ENCODE measurements around the gene PNKD.

Gene PNKD, protein sequence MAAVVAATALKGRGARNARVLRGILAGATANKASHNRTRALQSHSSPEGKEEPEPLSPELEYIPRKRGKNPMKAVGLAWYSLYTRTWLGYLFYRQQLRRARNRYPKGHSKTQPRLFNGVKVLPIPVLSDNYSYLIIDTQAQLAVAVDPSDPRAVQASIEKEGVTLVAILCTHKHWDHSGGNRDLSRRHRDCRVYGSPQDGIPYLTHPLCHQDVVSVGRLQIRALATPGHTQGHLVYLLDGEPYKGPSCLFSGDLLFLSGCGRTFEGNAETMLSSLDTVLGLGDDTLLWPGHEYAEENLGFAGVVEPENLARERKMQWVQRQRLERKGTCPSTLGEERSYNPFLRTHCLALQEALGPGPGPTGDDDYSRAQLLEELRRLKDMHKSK

DNA sequence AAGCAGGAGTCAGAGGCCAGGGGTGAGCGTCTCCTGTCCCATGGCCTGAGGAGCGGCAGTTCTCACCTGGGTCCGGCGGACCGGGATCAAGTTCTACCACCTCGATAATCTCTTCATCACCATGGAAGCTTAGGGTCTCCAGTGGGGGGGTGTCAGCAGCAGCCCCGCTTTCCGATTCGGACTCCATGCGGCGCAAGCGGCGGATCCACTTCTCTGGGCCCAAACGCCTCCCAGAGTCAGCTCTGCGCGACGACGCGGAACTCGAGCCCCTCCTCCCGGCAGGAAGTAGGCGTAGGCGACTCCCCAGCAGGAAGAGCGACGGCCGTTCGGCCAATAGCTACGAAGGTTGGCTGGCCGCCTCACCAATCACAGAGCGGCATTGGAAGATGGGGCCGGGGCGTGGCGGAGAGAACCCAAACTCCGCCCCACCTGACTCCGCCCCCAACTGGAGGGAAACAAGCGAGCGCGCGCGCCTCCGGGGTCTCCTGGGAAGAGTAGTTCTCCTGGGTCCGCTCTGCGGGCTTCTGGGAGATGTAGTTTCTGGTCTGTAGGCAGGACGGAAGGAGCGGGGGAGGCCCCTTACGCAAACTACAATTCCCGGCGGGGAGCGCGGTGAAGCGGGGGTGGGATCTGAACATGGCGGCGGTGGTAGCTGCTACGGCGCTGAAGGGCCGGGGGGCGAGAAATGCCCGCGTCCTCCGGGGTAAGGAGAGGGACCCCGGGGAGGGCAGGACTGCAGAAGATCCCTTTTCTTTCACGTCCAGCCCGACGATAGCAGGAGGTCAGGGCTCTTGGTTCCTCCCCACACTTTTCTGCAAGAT, at the start of gene PNKD, which contains the start of gene AAMP:
Gene PNKD, plus strand, starts transcription at position 620 of the 821 bp plus-strand sequence. Its CDS starts 17 bp downstream, at position 637.
Gene AAMP, minus strand, starts transcription at position 238 of the 821 bp plus-strand sequence. Its CDS starts 51 bp downstream, at position 187.
- peak; percentile 99 for DNase-seq (ENCODE audit: low spot score)

DNA sequence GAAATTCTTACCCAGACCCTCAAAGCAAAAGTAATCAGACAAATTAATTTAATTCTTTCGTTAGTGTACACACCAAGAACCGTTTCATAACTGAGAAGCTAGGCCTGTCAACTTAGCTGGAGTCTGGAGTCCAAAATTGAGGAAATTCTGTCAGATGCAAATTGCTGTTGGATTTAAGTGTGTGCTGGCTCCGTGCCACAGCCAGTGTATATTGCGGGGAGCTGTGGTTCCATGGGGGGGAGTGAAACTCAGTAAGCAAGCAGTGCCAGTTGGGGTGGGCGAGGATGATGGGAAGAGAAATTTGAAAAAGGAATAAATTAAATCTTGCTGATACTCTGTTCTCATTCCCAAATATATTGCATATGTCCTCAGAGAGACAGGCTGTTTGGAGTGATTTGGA, 49.3 kb upstream of the PNKD start:
- no peak for DNase-seq (ENCODE audit: low spot score)

DNA sequence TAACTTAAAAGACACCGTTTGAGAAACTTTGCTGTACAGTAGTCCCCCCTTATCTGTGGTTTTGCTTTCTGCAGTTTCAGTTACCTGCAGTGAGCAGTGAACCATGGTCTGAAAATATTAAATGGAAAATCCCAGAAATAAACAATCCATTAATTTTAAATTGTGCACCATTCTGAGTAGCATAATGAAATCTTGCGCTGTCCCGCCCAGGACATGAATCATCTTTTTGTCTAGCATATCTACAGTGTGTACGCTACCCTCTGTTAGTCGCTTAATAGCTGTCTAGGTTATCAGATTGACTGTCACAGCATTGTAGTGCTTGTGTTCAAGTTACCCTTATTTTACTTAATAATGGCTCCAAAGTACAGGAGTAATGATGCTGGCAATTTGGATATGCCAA, 47.3 kb upstream of the PNKD start:
- no peak for DNase-seq (ENCODE audit: low spot score)

DNA sequence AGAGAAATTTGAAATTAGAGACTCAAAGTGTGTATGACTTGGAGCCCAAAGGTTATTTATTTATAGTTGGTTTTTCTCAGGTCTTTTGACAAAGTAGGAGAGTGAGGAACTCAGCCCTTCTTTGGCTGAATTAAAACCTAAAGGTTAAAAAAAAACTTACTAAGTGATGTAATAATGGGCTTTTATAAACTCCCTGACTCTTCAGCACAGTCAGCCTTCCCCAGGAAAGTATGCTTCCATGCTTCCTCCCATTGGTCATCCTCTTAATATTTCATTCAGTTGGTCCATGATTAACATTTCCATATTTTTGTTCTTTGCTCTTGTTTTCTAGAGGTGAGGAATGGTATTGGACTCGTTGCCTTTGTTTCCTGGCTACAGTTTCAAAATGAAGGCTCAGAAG, 46.1 kb upstream of the PNKD start:
- DNase-seq (ENCODE audit: low spot score), result no peak

DNA sequence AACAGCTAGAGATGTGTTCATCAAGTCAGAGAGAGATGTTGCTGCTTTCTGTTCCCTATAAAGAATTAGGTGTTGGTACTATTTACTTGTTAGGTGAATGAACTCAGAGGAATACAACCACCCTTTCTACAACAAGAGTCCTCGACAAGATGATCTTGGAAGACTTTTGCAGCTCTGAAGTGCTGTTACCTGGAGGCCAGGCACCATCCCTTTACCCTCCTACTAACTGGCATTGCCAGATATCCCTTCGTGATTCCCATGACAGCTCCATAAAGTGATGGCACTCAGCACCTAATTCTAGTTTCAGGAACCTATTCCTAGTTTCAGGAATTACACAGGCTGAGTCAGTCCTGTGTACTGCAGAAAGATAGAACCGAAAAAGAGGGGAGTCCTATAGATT, 43.4 kb upstream of the PNKD start:
- DNase-seq (ENCODE audit: low spot score), result no peak

DNA sequence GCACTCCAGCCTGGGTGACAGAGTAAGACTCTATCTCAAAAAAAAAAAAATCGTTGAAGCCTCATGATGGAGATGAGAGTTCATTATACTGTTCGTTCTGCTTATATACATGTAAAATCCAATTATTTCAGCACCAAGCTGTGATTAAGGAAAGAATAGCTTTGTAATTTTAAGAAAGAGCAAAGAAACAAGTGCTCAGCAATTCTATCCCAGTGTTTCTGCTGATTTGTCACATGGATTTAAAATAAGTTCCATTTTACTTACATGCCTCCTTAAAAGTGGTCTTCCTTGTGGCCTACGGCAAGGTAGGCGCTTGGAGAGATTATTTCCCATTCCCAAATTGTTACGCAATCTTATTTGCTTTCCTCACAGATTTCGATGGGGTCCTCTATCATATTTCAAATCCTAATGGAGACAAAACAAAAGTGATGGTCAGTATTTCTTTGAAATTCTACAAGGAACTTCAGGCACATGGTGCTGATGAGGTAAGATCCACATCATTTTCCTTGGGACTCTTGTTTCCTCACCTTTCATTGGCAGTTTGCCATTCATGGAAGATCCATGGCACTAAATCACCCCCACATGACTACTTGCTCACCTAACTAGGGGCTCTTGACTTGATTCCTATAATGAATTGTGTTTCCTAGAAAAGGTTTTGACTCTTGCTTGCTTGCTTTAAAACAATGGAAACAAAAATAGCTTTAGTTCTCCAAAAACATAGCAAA, 41.8 kb upstream of the PNKD start:
- DNase-seq (ENCODE audit: low spot score), result no peak

DNA sequence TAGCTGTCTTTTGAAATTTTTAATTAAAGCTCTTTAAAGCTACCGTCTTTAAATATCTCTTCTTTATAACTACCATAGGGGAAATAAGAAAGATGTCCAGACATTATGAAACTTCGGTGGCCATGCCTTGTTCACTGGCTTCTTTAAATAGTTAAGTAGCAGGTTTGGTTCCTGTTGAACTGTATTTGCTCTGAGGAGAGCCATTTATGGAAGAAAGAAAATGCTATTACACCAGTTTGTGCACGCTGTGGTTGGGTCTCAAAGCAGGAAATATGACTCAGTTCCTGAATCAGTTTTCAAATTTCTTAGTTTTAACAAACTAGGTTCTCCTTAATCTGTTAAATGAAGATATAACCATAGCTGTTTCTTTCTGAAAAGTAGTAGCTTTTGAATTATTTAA, 41.1 kb upstream of the PNKD start:
- no peak for DNase-seq (ENCODE audit: low spot score)

DNA sequence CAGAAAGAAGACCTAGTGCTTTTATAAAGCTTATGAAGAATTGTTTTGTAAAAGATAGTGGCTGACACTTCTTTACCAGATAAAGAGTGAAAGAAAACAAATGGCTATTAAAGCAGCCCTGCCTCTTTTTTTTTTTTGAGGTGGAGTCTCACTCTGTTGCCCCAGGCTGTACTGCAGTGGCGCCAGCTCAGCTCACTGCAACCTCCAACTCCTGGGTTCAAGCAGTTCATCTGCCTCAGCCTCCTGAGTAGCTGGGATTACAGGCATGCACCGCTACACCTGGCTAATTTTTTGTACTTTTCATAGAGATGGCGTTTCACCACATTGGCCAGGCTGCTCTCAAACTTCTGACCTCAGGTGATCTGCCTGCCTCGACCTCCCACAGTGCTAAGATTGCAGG, 40.5 kb upstream of the PNKD start:
- DNase-seq (ENCODE audit: low spot score), result no peak

DNA sequence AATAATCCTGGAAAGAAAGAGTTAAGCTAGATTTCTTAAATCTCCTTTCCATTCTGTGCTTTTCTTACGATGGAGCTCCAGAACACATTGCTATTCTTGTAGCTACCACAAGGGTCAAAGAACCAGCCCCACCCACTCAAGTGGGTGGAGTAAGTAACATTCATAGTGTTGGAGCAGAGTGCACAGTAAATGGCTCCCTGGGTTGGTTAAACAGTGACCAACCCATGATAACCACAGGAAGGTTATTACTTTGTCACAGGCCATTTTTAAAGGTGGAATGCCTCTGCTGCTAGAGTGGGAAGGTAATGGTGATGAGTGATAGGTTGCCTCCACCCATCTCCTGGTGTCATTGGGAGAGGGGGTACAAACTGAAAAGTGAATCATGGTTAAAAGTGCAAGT, 39.4 kb upstream of the PNKD start:
- DNase-seq (ENCODE audit: low spot score), result peak; percentile 55

DNA sequence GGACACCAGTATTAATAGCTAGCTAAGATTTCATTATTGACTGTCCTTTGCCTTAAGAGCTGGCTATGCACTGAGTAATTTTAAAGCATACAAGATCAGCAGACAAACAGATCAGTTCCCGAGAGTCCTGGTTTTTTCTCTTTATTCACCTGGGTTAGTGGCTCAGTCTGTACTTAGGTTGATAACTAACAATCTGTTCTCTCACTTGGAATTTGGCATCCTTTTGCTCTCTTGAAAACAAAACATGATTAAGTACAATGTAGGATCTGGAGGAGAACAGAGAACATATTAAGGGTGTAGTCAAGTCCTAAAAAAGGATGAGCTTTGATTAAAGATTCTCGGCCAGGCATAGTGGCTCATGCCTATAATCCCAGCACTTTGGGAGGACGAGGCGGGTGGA, 36.8 kb upstream of the PNKD start:
- DNase-seq (ENCODE audit: low spot score), result no peak

DNA sequence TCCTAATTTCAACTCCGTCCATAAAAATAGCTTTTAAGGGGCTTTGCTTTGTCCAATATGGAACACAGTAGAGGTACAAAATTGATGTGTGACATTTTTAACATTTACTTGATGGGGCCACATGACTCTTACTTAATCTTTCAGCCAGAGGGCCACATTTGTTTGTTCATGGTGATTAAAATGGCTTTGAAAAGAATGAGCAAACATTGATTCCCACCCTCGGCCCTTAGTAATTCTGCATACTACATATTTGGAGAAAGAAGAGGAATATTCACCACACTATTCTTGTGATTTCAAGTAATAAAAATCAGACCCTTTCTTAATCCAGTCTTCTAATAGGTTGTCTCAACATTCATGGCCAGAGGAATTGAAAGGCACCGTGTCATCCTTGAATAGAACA, 35.8 kb upstream of the PNKD start:
- no peak for DNase-seq (ENCODE audit: low spot score)

DNA sequence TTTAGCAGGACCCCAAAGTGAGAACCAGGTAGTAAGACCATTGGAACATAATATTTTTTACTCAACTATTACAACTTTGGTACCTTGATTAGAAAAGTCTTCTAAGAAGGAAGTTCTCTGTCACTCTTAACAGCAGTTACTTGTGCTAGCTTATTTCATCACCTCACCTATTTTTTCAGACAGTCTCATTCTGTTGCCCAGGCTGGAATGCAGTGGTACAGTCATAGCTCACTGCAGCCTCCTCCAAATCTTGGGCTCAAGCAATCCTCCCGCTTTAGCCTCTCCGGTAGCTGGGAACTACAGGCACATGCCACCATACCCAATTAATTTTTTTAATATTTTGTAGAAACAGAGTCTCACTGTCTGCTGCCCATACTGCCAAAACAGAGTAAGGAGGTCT, 35.3 kb upstream of the PNKD start:
- no peak for DNase-seq (ENCODE audit: low spot score)

DNA sequence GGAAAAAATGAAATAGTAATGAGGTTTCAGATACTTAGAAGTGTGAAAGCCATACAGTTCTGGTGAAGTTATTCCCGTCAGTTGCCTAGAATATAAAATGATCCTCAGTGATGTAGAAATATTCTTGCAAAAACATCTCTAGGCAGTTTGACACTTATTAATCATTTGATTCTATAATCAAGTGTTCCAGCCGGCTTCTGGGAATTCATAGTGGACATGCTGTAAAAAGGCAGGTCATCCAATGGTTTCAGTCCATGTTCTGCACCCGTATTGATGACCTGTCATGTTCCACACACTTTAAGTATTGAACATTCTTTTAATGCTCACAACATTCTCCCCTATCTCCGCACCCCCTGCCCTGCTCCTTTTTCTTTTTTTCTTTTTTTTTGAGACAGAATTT, 33.5 kb upstream of the PNKD start:
- no peak for DNase-seq (ENCODE audit: low spot score)

DNA sequence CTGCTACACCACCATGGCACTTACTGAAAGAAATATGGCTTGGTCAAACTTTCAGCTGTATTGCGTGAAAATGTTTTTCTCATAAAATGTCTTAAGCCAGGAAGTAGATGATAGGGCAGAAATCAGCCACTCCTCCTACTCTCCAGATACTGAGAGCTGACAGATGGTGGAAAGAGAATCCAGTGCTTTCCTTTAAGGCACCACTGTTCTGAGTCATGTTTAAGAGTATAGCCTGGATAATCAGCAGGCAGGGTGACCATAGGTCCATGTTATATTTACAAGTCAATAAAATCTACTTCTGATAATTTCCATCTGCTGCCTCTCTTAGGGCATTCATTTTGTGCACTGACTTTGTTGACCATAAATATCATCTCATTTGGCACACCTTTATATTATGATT, 31.4 kb upstream of the PNKD start:
- no peak for DNase-seq (ENCODE audit: low spot score)

DNA sequence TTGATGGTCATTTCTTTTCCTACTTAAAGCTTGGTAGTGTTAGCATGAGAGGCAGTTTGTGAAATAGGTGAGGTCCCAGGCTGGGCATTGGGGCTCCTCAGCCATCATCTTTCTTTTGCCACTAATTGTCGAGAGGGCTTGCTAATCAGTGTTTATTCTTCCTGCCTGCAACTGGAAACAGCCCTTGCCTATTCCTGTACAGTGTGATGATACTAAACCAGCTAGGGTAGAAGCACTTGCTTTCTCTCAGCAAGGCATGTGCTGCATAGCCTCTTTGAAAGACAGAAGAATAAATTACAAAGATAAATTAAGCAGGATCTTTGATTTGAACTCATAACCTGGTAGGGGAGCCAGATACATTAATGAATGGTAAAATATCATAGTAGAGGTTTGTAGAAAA, 26.1 kb upstream of the PNKD start:
- no peak for DNase-seq (ENCODE audit: low spot score)

DNA sequence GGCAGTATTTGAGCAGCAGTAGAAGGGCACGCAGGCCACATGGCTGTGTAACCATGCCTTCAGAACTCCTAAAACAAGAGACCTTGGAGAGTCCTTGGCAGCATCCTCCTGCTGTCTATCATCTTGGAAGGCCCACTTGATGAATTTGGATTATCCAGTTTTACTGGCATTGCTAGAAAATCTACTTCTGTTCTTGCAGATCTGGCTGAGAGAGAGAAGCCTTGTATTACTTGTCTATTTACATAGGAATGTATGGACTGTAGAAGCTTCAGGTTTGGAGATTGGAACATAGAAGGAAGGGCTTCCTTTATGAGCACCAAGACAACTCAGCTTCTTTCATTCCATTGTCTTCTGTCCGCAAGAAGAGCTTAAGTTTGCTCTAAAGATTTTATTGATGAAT, 25.7 kb upstream of the PNKD start:
- DNase-seq (ENCODE audit: low spot score), result no peak

DNA sequence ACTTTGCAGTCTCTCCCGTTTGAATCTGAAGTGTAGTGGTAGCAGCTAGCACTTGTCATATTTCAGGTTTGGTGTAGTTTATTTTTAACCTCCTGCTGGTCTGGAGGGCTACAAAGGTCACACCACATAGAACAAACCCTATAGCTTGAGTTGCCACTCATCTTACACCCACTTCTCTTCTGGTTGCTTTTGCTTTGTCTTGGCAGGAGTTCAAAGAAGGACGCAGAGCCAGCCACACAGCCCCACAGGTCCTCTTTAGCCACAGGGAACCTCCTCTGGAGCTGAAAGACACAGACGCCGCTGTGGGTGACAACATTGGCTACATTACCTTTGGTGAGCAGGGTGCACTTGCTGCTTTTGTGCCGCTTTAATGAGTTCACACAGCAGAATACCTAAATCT, 25.1 kb upstream of the PNKD start:
- no peak for DNase-seq (ENCODE audit: low spot score)

DNA sequence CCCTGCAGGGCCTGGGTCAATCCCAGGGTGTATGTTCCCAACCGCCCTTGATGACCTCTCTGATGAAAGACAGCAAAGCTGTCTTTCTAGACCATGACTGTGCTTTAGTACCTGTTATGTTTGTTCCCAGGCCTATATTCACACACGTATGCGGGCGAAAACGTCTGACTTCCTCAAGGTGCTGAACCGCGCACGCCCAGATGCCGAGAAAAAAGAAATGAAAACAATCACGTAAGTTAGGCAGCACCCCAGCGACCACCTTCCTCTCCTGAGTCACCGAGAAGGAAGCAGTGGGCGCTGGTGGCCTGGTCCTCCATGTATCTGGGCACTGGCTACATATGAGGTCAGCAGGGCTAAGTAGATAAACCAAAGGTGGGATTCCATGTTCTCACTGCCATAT, 20.6 kb upstream of the PNKD start:
- no peak for DNase-seq (ENCODE audit: low spot score)

DNA sequence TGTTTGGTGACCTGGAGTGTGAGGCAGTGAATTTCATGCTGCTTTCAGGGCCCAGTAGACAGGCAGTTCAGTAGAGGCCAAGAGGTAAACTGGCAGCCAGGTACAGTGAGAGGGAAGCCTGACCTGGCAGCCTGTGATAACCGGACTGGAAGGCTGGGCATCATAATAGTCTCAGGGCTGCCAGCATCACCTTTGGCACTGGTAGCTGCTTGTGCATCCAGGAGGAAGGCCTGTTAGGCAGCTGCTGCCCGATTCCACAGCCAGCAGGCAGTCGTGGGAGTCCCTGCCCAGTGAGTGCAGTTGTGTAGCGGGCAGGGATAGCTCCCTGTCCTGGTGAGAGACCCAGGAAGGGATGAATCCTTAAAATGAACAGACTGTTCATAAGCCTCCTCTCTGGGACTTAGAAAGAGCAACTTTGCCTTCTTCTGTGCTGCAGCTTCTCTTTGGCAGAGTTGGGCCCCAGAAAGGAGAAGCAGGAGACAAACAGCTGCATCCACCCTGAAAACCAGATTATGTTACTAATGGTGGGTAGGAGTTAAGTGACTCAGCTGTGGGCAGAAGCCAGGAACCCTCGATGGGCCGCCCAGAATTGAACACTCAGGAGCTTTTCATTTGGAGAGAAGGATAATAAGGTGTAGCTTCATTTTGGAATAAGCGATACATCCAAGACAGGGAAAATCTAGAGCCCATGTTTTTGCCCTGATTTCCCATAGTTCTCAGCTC, 17.6 kb upstream of the PNKD start:
- no peak for DNase-seq (ENCODE audit: low spot score)

DNA sequence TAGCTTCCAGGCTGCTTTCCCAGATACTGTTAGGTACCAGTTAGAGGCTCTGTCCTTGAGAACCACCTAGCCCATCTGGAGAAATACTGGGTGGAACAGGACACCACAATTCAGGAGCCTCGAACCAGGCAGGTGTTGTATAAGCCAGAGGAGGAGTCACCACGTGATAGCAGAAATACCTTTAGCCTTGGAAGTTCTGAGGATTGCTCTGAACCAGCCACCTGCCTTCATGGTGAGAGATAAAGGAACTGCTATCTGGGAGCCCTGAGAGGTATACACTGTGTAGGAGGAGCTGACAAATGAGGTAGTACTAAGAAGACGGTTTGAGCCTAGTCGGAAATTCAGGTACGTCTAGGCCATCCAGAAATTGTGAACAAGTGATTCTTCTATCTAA, 17.1 kb upstream of the PNKD start:
- DNase-seq (ENCODE audit: low spot score), result no peak

DNA sequence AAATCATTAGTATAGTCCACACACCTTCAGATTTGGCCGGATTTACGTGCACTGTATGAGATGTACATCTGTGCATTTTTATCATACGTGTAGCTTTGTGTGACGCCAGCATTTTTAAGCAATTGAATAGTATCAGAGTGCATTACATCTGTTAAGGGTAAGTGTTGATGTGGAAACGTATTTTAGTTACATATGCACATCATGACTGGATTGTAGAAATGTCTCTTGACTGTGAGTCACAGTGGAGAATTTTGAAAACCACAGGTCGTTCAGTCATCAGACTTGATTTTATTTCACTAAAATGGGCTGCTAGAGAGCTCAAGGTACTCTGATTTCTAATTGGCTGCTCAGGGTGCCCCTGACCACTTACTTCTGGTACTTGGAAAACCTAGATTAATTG, 14.9 kb upstream of the PNKD start:
- no peak for DNase-seq (ENCODE audit: low spot score)
